Keratinocyte (primary cell): ENCODE results near the gene SLC22A12.

ENCODE experiments used
- CTCF ChIP-seq, 3 experiments: IDR thresholded peaks in 1 of 3; conservative IDR thresholded peaks in 1 of 3; optimal IDR thresholded peaks in 1 of 3; 2 replicates in 2 of 3; 3 replicates in 1 of 3; pipeline versions ENCODE3 to v1.5.1; 2011; ENCODE audit warnings: low read length in 3 of 3, mild to moderate bottlenecking in 3 of 3, moderate library complexity in 2 of 3, control low read depth in 1 of 3, inconsistent platforms in 1 of 3; ENCODE audit not compliant: insufficient read depth in 2 of 3; ENCODE audit errors: extremely low read depth in 1 of 3
- EZH2 ChIP-seq: IDR thresholded peaks from one replicate; pipeline ENCODE4 v1.6.1; 2012; ENCODE audit warnings: inconsistent platforms, mild to moderate bottlenecking, low read length, moderate library complexity

DNA sequence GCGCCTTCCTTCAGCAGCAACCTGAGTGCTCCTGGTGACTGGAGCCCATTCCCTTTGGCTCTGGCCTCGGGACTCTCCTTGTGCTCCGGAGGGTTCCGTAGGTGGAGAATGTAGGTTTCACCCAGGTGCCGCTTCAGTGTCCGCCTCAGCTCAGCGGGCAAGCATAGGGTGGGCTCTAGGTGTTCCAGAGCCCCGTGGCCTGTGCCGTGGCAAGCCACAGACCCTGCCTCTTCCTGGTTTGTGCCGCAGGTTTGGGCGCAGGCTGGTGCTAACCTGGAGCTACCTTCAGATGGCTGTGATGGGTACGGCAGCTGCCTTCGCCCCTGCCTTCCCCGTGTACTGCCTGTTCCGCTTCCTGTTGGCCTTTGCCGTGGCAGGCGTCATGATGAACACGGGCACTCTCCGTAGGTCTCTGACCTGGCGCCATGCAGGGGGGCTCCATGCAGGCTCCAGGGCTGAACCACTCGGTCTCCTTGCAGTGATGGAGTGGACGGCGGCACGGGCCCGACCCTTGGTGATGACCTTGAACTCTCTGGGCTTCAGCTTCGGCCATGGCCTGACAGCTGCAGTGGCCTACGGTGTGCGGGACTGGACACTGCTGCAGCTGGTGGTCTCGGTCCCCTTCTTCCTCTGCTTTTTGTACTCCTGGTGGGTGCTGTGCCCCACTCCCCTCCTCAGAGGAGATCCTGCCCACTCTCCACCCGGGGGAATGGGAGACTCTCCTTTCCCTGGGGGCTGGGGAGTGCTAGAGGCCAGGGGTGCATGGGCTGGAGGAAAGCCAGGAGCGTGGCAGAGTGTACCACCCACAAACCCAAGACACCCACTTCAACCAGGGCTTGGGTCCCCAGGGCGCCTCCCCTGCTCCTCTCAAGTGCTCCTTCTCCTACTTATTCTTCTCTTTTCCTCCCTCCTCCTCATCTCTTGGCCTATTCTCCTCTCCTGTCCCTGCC, 2.4 kb downstream of the SLC22A12 start:
- TF ChIP-seq CTCF (optimal IDR thresholded peaks at IDR 0.05 in 1 of 3, IDR thresholded peaks at IDR 0.05 in 1 of 3, conservative IDR thresholded peaks at IDR 0.05 in 1 of 3; ENCODE audit: extremely low read depth in 1 of 3, insufficient read depth in 2 of 3, low read length in 3 of 3) (no peak), EZH2 (no peak)
